ENCODE measurements around the gene MARVELD1. TPM values are rescaled to one million over a fixed set of nuclear protein-coding genes. Genes with fewer than 3 reads are reported as not detected.
A peak's percentile ranks its signal among the peaks of the same experiment; 100 is the strongest.

MARVELD1 gene
- total and polyA plus RNA-seq, 2 of the 4 experiments (the other 2 are of a cell fraction) = 12.0 to 68.1 TPM

DNA sequence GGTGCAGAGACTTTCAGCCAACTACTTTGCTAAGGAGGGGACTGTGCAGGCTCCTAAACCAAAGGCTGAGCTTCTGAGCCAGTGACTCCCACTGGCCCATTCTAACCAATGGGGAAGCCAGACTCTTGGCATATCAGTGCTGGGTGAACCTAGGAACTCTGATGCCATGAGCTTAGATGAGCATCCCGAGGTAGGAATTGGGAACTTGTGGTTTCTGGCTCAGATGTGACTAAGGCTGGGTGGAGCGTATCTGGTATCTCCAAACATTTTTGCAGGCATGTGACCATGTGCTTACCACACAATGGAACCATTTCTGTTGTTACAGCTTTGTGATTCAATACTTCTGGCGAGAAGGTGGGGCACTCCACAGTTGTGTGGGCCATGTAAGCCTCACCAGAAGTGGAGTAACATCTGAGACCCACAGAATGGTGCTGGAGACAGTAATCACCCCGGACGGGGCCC lies 23.9 kb upstream of the MARVELD1 start (continued):
- no peak for TF ChIP-seq CHD1 (IDR thresholded peaks at IDR 0.05; ENCODE audit: low read depth, low read length)

DNA sequence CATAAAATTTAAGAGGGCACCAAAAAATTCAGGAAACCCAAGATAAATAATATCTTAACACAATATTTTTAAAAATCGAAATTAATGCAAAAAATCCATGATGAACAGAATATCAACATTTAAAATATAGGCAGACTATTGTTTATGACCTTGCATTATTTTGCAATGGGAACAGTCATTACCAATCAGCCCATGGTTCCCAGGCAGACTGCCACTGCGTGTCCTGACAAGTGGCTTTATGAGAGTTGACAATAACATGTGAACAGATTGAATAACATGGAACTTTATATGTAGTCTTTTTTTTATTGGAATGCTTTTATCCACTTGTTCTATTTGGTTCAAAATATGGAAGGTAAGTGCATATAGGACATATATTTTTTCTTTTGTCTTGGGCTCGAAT lies 23.4 kb upstream of the MARVELD1 start:
- dilution Hi-C loops (cut with HindIII; ENCODE audit: low sequenced_read_pairs, unreplicated experiment) (no loop called here), intact Hi-C loops (cut with micrococcal nuclease) (no loop called here), in situ Hi-C loops (cut with MboI; ENCODE audit: low sequenced_read_pairs) (no loop called here)
- Histone ChIP-seq H4K8ac (ENCODE audit: low read depth in 2 of 2, low read length in 2 of 2) (peak overlapping the region; percentile 0 to 89; a peak in 3 of 4 replicates), H3K79me1 (ENCODE audit: low read depth in 1 of 2, low read length in 2 of 2) (peaks cover 0 to 17% of the 10 kb centered on the region in 2 experiments; a peak in 2 of 4 replicates), H4K91ac (ENCODE audit: insufficient read depth, low read depth, low read length) (peak overlapping the region; percentile 81), H3K18ac (ENCODE audit: low read depth, low read length) (peak overlapping the region; percentile 95), H3K56ac (ENCODE audit: extremely low read depth, insufficient read depth, low read length) (peak overlapping the region; percentile 67; the same call in 1 of the 2 replicates), H3K4me1 (ENCODE audit: control insufficient read depth, insufficient read depth, low read length) (peaks cover 19% of the 10 kb centered on the region), H2AFZ (replicated peaks; ENCODE audit: low read length, poor library complexity) (peak overlapping the region; percentile 76), H2BK5ac (ENCODE audit: low read depth, low read length, poor library complexity, severe bottlenecking) (peak overlapping the region; percentile 97), H3K4me2 (ENCODE audit: low read depth, low read length) (no peak overlapping the region), H2BK20ac (ENCODE audit: low read depth, low read length) (peak overlapping the region; percentile 75; the same call in 1 of the 2 replicates), H3K27ac (ENCODE audit: insufficient read depth, low read length) (peak overlapping the region; percentile 77; the same call in 1 of the 2 replicates), H3K4ac (ENCODE audit: low read depth, low read length) (peak overlapping the region; percentile 82), H3K14ac (replicated peaks; ENCODE audit: low read depth, low read length) (0 out of 2 replicates have a peak overlapping the region, but pooled peaks have one; percentile 53), H2BK15ac (ENCODE audit: low read depth, low read length) (peak overlapping the region; percentile 95; the same call in 1 of the 3 replicates), H3K36me3 (ENCODE audit: control insufficient read depth, insufficient read depth, low read length) (no peaks in the 10 kb centered on the region), H3K9ac (ENCODE audit: low read depth, low read length) (no peak overlapping the region), H3K9me3 (ENCODE audit: control insufficient read depth, insufficient read depth, low read length) (no peaks in the 10 kb centered on the region; the same call in 1 of the 2 replicates), H2AK9ac (replicated peaks; ENCODE audit: low read depth, low read length, poor library complexity) (no peak overlapping the region), H2AK5ac (ENCODE audit: low read depth, low read length) (peak overlapping the region; percentile 98), H4K20me1 (ENCODE audit: insufficient read depth, low read length) (peaks cover 9% of the 10 kb centered on the region; the same call in 1 of the 2 replicates), H3K9me1 (ENCODE audit: insufficient read depth, low read length) (0 out of 2 replicates have a peak, but pooled peaks cover 4% of the 10 kb centered on the region), H3K23ac (ENCODE audit: low read depth, low read length) (peak overlapping the region; percentile 15; the same call in 1 of the 2 replicates), H2BK120ac (ENCODE audit: low read depth, low read length) (peak overlapping the region; percentile 85), H4K5ac (ENCODE audit: low read depth, low read length) (peak overlapping the region; percentile 65), H3K4me3 (ENCODE audit: insufficient read depth, low read depth, low read length) (no peak overlapping the region), H3K27me3 (ENCODE audit: control insufficient read depth, insufficient read depth, low read length) (no peaks in the 10 kb centered on the region)
- DNase-seq (no peak), ATAC-seq (ENCODE audit: low read depth) (no peak)
- ChIA-PET POLR2A (ENCODE audit: unreplicated experiment) (no interaction called here), CTCF (interaction anchor here (0.6 to 2.1 kb wide), 4 partner anchors 11 to 51 kb away, joined by 3 to 9 read pairs (median 6); no protein-coding TSS in a partner anchor)
- BruUV-seq (replicated peaks) = no TSS peak
- 88% methylated on average over 1 of the region's 3 CpGs; no CpG with 5 or more reads in 1 of the 2 experiments for WGBS, 2 experiments (ENCODE audit: extremely low coverage in 2 of 2, insufficient read length in 1 of 2)
- no peak for TF ChIP-seq BHLHE40 (IDR thresholded peaks at IDR 0.05; ENCODE audit: low read depth, low read length)
- TF ChIP-seq, protein P1, sequence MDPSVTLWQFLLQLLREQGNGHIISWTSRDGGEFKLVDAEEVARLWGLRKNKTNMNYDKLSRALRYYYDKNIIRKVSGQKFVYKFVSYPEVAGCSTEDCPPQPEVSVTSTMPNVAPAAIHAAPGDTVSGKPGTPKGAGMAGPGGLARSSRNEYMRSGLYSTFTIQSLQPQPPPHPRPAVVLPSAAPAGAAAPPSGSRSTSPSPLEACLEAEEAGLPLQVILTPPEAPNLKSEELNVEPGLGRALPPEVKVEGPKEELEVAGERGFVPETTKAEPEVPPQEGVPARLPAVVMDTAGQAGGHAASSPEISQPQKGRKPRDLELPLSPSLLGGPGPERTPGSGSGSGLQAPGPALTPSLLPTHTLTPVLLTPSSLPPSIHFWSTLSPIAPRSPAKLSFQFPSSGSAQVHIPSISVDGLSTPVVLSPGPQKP (IDR thresholded peaks at IDR 0.05; ENCODE audit: borderline replicate concordance, low read depth, low read length) = no peak
- TF ChIP-seq MXI1 (IDR thresholded peaks at IDR 0.05; ENCODE audit: borderline replicate concordance, low read depth, low read length) = no peak
- TF ChIP-seq, protein P2, sequence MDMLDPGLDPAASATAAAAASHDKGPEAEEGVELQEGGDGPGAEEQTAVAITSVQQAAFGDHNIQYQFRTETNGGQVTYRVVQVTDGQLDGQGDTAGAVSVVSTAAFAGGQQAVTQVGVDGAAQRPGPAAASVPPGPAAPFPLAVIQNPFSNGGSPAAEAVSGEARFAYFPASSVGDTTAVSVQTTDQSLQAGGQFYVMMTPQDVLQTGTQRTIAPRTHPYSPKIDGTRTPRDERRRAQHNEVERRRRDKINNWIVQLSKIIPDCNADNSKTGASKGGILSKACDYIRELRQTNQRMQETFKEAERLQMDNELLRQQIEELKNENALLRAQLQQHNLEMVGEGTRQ (IDR thresholded peaks at IDR 0.05; ENCODE audit: low read depth, low read length) = no peak
- no peak for TF ChIP-seq CEBPB (IDR thresholded peaks at IDR 0.05; ENCODE audit: low read depth, low read length)
- TF ChIP-seq, protein P3, sequence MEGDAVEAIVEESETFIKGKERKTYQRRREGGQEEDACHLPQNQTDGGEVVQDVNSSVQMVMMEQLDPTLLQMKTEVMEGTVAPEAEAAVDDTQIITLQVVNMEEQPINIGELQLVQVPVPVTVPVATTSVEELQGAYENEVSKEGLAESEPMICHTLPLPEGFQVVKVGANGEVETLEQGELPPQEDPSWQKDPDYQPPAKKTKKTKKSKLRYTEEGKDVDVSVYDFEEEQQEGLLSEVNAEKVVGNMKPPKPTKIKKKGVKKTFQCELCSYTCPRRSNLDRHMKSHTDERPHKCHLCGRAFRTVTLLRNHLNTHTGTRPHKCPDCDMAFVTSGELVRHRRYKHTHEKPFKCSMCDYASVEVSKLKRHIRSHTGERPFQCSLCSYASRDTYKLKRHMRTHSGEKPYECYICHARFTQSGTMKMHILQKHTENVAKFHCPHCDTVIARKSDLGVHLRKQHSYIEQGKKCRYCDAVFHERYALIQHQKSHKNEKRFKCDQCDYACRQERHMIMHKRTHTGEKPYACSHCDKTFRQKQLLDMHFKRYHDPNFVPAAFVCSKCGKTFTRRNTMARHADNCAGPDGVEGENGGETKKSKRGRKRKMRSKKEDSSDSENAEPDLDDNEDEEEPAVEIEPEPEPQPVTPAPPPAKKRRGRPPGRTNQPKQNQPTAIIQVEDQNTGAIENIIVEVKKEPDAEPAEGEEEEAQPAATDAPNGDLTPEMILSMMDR (conservative IDR thresholded peaks at IDR 0.05; ENCODE audit: low read depth, low read length) = no peak
- TF ChIP-seq CHD1 (IDR thresholded peaks at IDR 0.05; ENCODE audit: low read depth, low read length) = no peak
- TF ChIP-seq RFX5 (IDR thresholded peaks at IDR 0.05; ENCODE audit: low read depth, low read length) = no peak
- no peak for TF ChIP-seq NFE2L2 (IDR thresholded peaks at IDR 0.05; ENCODE audit: low read depth, low read length)
- no peak for TF ChIP-seq RCOR1 (IDR thresholded peaks at IDR 0.05; ENCODE audit: insufficient replicate concordance, low read length)
- TF ChIP-seq SMC3 (IDR thresholded peaks at IDR 0.05; ENCODE audit: low read depth, low read length) = no peak

All from IMR-90 (cell line).